Mesodermal cell (in vitro differentiated cells): ENCODE measurements around the gene ZNF3.
A peak's percentile ranks its signal among the peaks of the same experiment; 100 is the strongest.

ENCODE experiments used
- H3K27ac ChIP-seq: 2 replicates; pipeline ENCODE4 v1.7.0; 2013; ENCODE audit warnings: mild to moderate bottlenecking, low read depth, low read length, moderate library complexity; ENCODE audit not compliant: severe bottlenecking
- H3K36me3 ChIP-seq: 2 replicates; pipeline ENCODE4 v1.7.1; 2013; ENCODE audit warnings: mild to moderate bottlenecking, low read length, moderate library complexity; ENCODE audit not compliant: control insufficient read depth, insufficient read depth
- H3K4me1 ChIP-seq: one replicate; pipeline ENCODE4 v1.7.1; 2013; ENCODE audit warnings: mild to moderate bottlenecking, low read length; ENCODE audit not compliant: insufficient read depth, control insufficient read depth, poor library complexity, severe bottlenecking
- H3K4me3 ChIP-seq: 2 replicates; pipeline ENCODE4 v1.7.0; 2013; ENCODE audit warnings: low read length, control low read depth, mild to moderate bottlenecking; ENCODE audit not compliant: insufficient read depth, poor library complexity, severe bottlenecking; ENCODE audit errors: extremely low read depth
- H3K9me3 ChIP-seq: 2 replicates; pipeline ENCODE4 v1.7.1; 2013; ENCODE audit warnings: mild to moderate bottlenecking, low read length, moderate library complexity; ENCODE audit not compliant: control insufficient read depth
- WGBS, 2 experiments: methylation state at CpG; one replicate each; pipeline ENCODE4 v1.1.5; 2013; ENCODE audit warnings: missing lambda C conversion rate in 2 of 2; ENCODE audit not compliant: insufficient coverage in 2 of 2; 5-methylcytosine and 5-hydroxymethylcytosine counted together

Gene ZNF3

DNA sequence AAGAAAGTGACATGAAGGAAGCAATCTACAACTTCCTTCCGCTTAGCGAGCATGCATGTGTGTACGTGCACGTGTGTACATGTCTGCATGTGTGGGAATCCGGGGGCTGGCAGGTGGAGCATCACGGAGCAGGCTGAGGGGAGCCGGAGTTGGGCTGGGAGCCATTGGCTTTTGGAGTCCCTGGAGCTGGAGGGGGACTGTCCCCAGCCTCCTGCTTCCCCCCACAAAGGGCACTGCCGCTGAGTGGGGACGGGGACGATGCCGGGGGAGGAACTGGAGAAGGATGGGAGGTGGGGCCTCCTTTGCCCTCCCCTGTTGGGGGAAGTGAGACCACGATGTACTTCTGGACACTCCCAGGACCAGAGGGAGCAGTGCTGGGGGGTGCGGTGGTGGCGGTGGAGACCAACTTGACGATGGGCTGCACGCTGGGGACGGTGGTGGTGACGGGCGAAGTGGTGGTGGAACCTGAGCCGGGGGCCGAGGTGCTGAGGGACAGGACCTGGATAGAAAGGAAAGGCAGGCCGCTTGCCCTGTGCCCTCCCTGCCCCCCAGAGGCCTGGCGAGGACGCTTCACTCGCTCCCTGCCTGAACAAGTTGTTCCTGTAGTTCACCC is 25.7 kb upstream of the ZNF3 start:
- Histone ChIP-seq H3K4me1 (peaks cover 16% of the 10 kb centered on the region), H3K4me3 (no peak overlapping the region), H3K36me3 (peaks cover 84% of the 10 kb centered on the region), H3K27ac (no peak overlapping the region), H3K9me3 (no peaks in the 10 kb centered on the region)
- WGBS, 2 experiments: 93 to 96% methylated on average over 19 to 21 of the region's 25 CpGs

DNA sequence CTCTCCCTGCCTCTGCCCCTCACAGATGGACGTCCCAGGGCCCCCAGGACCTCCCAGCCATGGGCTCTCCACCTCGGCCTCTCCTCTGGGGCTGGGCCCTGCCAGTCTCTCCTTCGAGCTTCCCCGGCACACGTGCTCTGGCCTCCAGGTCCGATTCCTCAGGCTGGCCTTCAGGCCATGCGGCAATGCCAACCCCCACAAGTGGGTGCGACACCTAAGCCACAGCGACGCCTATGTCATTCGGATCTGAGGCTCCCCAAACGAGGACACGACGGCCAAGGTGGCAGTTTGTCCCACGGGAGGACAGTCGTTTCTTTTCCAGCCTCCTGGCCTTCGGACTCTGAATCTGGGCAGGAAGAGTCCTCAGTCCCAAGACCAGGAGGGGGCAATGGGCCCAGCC is 25.1 kb upstream of the ZNF3 start:
- no peak overlapping the region for H3K4me3 ChIP-seq

DNA sequence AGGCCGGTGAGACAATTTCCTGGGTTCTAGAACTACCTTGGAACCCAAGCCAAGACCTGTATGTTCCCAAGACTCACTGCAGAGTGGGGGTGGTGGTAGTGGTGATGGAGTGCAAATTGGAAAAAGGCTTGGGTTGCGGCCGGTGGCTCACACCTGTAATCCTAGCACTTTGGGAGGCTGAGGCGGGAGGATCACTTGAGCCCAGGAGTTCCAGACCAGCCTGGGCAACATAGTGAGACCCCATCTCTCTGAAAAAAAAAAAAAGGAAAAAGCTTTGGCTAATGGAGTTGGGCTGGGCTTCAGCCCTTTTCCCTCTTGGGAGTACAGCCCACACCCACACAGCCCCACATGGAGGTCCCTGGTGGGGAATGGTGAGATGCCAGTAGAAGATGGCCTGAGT is 24.0 kb upstream of the ZNF3 start:
- H3K36me3 ChIP-seq: peaks cover 67% of the 10 kb centered on the region
- H3K27ac ChIP-seq: no peak overlapping the region
- WGBS, 2 experiments: 98 to 100% methylated on average over 3 to 4 of the region's 4 CpGs
- no peaks in the 10 kb centered on the region for H3K9me3 ChIP-seq
- H3K4me3 ChIP-seq: no peak overlapping the region
- H3K4me1 ChIP-seq: peaks cover 16% of the 10 kb centered on the region

More for the DNA sequence above, 25.1 kb upstream of the ZNF3 start:
- 92 to 97% methylated on average over 16 of the region's 17 CpGs for WGBS, 2 experiments
- H3K27ac ChIP-seq: no peak overlapping the region
- peaks cover 78% of the 10 kb centered on the region for H3K36me3 ChIP-seq
- H3K9me3 ChIP-seq: no peaks in the 10 kb centered on the region
- peaks cover 16% of the 10 kb centered on the region for H3K4me1 ChIP-seq

DNA sequence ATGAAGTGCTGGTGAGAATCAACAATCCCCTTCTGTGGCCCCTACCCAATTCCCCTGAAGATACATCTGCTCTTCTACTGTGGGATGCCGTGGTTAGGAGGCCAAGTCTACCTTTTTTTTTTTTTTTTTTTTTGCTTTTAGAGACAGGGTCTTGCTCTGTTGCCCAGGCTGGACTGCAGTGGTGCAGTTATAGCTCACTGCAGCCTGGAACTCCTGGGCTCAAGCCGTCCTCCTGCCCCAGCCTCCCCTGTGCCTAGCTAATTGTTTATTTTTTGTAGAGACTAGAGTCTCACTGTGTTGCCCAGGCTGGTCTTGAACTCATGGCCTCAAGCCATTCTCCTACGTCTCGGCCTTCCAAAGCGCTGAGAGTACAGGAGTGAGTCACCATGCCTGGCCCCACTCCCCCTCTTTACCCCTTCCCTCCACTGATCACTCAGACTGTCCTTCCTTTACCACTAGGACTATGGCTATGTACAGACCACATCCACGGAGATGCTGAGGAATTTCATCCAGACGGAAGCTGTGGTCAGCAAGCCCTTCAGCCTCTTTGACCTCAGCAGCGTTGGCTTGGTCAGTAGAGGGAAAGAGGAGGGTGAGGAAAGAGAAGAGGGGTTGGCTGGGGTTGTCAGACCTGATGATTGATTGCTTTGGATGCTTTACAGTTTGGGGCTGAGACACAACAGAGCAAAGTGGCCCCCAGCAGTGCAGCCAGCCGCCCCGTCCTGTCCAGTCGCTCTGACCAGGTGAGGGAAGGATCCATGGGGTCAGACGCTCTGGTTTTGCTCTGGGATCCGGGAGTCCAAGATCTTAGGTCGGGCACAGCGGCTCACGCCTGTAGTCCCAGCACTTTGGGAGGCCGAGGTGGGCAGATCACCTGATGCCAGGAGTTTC is 21.7 kb upstream of the ZNF3 start:
- Histone ChIP-seq H3K4me3 (peak overlapping the region; percentile 100), H3K36me3 (peaks cover 67% of the 10 kb centered on the region), H3K4me1 (peaks cover 29% of the 10 kb centered on the region), H3K27ac (peak overlapping the region; percentile 96), H3K9me3 (no peaks in the 10 kb centered on the region)
- WGBS, 2 experiments: 82 to 83% methylated on average over 15 to 16 of the region's 17 CpGs

DNA sequence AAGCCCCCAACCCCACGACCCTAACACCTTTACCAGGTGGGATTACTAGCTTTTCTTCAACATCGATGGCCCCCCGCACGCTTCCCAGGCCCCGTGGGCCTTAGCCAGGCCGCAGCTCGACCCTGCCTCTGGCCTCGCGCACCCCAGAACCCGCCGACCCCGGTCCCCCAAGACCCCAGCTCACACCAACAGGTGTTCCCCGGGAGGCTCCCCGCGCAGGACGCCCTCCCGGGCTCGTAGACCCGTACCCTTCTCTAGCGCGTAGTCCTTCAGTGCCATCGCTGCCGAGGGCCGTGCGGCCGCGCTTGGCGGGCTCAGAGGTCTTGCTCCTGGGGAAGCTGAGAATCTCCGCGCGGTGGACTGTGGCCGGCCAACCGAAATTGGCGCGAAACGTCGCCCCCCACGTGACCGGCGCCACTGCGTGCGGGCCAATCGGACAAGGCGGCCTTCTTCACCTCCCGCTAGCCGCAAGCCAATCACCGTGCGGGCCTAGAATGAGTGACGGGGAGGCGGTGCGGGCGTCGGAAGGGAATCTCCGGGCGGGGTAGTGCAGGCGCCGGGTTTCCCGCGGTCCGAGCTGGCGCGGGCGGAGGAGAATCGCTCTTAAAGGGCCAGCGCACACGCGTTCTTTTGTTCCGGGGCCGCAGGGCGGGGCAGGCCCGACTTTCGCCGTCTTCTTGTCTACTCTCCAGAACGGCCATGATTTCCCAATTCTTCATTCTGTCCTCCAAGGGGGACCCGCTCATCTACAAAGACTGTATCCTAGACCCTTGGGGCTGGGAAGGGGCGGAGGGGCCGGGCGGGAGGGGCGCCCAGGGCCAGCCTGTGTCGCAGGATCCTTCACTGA is 19.7 kb upstream of the ZNF3 start, which contains the start of the genes AP4M1 and MCM7:
AP4M1 (plus strand) TSS at position 628 of the 847 bp plus-strand sequence; CDS start at position 700, 72 bp downstream.
MCM7 (minus strand) TSS at position 382 of the 847 bp plus-strand sequence; CDS start at position 279, 103 bp downstream.
- Histone ChIP-seq H3K9me3 (no peaks in the 10 kb centered on the region), H3K27ac (peak within 1 kb of the TSS; percentile 96), H3K4me3 (peak within 1 kb of the TSS; percentile 100), H3K36me3 (peaks cover 70% of the 10 kb centered on the region), H3K4me1 (peaks cover 30% of the 10 kb centered on the region)
- WGBS, 2 experiments: 0 to 1% methylated on average over 58 to 59 of the region's 80 CpGs

DNA sequence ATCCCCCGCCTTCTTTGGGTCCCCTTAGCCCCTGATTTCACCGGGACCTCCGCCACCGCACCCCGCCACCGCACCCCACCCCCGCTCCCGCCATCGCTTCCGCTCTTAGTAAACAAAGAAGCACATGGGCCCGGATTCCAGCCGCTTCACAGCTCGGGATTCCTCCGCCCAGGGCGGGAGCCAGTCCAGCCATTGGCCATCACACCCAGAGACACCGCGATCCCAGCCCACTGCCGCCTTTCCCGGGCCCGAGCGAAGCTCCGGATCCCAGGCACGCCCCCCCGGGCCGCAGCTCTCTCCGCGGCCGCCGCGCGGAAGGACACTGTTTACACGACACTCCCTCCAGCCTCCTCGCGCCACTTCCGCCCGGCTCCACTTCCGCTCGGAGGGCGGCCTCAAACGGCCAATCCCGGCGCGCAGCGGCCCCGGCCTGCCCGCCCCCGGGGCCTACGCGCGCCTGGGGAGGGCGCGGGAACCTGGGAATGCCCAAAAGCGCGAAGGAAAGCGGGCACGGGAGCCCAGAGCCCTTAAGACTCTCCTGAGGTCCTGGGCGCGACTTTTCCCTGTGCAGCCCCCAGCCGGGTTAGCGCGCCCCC is 19.0 kb upstream of the ZNF3 start:
- WGBS, 2 experiments: 0% methylated on average over 31 to 48 of the region's 61 CpGs

DNA sequence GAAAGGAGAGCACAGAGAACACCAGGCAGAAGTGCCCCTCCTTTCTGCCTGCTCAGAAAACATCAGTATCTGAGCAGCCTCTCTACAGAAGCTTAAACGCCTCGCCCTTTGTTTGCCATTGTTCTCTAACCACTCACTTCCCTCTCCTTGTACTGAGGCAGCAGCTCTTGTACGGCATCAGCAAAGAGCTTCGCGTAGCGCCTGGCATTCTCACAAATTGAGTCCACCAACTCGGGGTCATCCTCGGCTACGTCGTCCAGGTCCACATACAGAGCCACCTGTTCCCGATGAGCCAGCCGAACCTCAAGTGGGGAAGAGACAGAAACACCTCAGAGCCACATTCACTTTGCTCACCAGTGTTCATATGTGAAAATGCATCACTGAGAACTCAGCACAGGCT is 17.9 kb upstream of the ZNF3 start:
- Histone ChIP-seq H3K27ac (peak overlapping the region; percentile 96), H3K9me3 (no peaks in the 10 kb centered on the region), H3K4me1 (peaks cover 41% of the 10 kb centered on the region), H3K36me3 (peaks cover 71% of the 10 kb centered on the region), H3K4me3 (peak overlapping the region; percentile 100)
- WGBS, 2 experiments: 86 to 91% methylated on average over 12 of the region's 12 CpGs

More for the DNA sequence above, 19.0 kb upstream of the ZNF3 start:
- Histone ChIP-seq H3K4me3 (peak overlapping the region; percentile 100), H3K9me3 (no peaks in the 10 kb centered on the region), H3K36me3 (peaks cover 70% of the 10 kb centered on the region), H3K4me1 (peaks cover 36% of the 10 kb centered on the region), H3K27ac (peak overlapping the region; percentile 96)

DNA sequence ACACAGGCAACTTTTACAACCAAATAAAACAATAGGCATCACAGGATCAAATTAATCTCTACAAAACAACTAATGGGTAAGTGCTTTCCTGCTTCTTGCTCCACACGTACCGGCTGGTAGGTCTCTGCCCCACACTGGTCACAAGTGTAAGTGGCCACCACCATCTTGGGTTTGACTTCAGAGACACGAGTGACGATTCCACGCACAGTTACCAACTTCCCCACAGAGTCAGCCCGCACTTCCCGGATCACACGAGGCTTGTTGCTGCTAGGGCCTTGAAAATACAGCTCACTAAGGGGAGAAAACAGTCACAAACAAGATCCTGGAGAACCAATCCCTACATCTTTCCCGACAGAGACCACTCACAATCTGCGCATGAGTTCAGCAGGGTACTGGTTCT is 17.4 kb upstream of the ZNF3 start:
- H3K4me1 ChIP-seq: peaks cover 47% of the 10 kb centered on the region
- whole genome bisulfite sequencing, 2 experiments: 92 to 99% methylated on average over 8 to 10 of the region's 10 CpGs
- no peaks in the 10 kb centered on the region for H3K9me3 ChIP-seq
- H3K27ac ChIP-seq: peak overlapping the region; percentile 6
- H3K36me3 ChIP-seq: peaks cover 71% of the 10 kb centered on the region
- peak overlapping the region; percentile 100 for H3K4me3 ChIP-seq

DNA sequence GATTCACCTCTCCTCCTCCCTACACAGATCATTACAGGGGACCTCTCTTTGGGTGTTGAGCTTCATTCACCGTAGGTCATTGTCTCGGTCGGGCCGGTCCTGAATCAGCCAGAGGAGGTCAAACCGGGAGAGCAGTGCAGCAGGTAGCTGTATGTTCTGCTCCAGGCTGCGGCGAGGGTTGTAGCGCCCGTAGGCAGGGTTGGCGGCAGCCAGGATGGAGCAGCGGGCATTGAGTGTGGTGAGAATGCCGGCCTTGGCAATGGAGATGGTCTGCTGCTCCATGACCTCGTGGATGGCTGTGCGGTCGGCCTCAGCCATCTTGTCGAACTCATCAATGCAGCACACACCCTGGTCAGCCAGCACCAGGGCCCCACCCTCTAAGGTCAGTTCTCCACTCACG is 14.2 kb upstream of the ZNF3 start:
- Histone ChIP-seq H3K36me3 (peaks cover 95% of the 10 kb centered on the region), H3K4me1 (peaks cover 49% of the 10 kb centered on the region), H3K27ac (peak overlapping the region; percentile 31), H3K9me3 (no peaks in the 10 kb centered on the region), H3K4me3 (no peak overlapping the region)
- 97 to 98% methylated on average over 15 to 17 of the region's 17 CpGs for WGBS, 2 experiments

DNA sequence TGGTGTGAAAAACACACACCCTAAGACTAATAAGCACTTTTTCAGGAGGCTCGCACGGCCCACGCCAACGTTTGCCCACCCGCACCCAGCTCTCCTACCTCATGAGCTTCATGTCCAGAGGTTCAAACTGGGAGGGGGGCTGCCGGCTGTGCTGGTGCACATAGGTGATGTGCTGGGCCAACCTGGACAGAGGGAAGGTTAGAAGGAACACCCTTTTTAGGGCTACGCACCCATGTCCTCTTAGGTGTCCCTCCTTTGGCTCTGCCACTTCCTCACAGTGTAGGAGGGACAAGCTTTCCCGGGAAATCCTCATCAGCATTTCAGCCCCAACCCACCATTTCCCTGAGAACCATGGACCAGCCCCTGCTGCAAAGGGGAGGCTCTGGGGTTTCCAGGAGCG is 13.8 kb upstream of the ZNF3 start:
- Histone ChIP-seq H3K9me3 (no peaks in the 10 kb centered on the region), H3K4me3 (no peak overlapping the region), H3K36me3 (peaks cover 99% of the 10 kb centered on the region), H3K4me1 (peaks cover 52% of the 10 kb centered on the region), H3K27ac (peak overlapping the region; percentile 7)
- WGBS, 2 experiments: 89 to 96% methylated on average over 4 to 5 of the region's 9 CpGs
